Osteoblast (primary cell): ENCODE results near the gene HEATR5A. TPM values are rescaled to one million over a fixed set of nuclear protein-coding genes. Genes with fewer than 3 reads are reported as not detected.

ENCODE experiments used
- small RNA-seq: library from RNA; depleted of rRNA; stranded (forward); fragments of <200 nt; gene quantifications from one replicate; pipeline ENCODE3, GENCODE V24; 2012
- total RNA-seq: library from RNA; depleted of rRNA; stranded (reverse); fragments of >200 nt; gene quantifications from 2 replicates; pipeline ENCODE4 v1.2.3, GENCODE V29; 2012

The HEATR5A gene
- total RNA-seq, 1 donor, result 46.0 TPM

Small RNA genes within 50 kb of the gene (small RNA-seq; reads per million reads assigned to genes)
- gene RF00019, result not detected

Other genes with a start within 250 kb of the HEATR5A start
- gene HECTD1, start 212.8 kb downstream of the HEATR5A start, total RNA-seq, result 240 and 246 TPM in 2 replicates
- gene DTD2, start 37.0 kb upstream of the HEATR5A start, total RNA-seq, result 46.0 and 64.1 TPM in 2 replicates
- not detected in 2 replicates for gene GPR33, start 67.5 kb upstream of the HEATR5A start, total RNA-seq
- 11.6 and 14.1 TPM in 2 replicates for gene NUBPL, start 140.9 kb upstream of the HEATR5A start, total RNA-seq